Measurements from ENCODE around the gene OR10H4.
"Not testable (repeated sequence)": the region's sequence is repeated elsewhere in the genome, so short reads cannot be mapped to it uniquely, and the experiment has no call there.

The OR10H4 gene, protein sequence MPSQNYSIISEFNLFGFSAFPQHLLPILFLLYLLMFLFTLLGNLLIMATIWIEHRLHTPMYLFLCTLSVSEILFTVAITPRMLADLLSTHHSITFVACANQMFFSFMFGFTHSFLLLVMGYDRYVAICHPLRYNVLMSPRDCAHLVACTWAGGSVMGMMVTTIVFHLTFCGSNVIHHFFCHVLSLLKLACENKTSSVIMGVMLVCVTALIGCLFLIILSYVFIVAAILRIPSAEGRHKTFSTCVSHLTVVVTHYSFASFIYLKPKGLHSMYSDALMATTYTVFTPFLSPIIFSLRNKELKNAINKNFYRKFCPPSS

DNA sequence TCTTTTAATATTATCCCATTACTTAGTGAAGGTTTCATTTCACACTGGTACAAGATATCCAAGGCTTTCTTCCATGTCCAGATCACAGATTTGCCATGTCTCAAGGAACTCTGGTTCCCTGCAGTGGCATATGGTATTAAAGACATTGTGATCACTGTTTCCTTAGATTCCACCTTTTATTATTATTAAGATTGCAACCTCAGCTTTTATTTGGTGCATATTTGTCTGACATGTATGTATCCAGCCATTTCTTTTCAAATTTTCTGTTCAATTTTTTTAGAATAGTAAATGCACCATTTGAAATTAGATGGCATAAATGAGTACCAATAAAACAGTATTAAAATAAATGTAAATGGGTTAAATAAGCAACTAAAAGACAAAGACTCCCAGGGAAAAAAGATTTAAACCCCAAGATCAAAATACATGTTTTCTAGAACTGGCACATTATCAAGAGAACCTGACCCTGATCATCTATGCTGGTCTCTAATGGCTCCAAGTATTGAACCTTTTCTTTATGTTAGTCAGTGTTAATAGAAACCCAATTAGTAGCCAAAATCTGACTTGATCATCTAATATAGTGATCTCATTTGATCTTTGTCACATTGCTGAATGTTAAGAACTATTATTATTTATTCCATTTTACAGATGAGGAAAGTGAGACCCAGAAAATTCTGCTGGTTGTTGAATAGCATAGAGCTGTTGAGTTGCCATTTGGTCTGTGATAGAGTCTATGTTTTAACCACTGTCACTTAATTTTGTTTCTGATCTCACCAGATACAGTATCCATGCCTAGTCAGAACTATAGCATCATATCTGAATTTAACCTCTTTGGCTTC is at the start of gene OR10H4:
Gene OR10H4 (plus strand): TSS at position 786 of the 836 bp plus-strand sequence. CDS start 0 bp downstream, at position 786.
- DNase-seq (ENCODE audit: low read depth, low spot score): no peak

DNA sequence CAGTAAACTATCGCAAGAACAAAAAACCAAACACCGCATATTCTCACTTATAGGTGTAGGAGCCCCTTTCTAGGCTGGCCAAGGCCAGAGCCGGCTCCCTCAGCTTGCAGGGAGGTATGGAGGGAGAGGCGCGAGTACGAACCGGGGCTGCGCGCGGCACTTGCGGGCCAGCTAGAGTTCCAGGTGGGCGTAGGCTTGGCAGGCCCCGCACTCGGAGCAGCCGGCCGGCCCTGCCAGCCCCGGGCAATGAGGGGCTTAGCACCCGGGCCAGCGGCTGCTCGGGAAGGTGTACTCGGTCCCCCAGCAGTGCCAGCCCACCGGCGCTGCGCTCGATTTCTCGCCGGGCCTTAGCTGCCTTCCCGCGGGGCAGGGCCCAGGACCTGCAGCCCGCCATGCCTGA is 49.2 kb upstream of the OR10H4 start:
- DNase-seq (ENCODE audit: low read depth, low spot score): not testable (repeated sequence)

DNA sequence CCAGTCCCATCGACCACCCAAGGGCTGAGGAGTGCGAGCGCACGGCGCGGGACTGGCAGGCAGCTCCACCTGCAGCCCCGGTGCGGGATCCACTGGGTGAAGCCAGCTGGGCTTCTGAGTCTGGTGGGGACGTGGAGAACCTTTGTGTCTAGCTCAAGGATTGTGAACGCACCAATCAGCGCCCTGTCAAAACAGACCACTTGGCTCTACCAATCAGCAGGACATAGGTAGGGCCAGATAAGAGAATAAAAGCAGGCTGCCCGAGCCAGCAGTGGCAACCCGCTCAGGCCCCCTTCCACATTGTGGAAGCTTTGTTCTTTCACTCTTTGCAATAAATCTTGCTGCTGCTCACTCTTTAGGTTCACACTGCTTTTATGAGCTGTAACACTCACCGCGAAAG is 48.8 kb upstream of the OR10H4 start:
- DNase-seq (ENCODE audit: low read depth, low spot score): not testable (repeated sequence)

DNA sequence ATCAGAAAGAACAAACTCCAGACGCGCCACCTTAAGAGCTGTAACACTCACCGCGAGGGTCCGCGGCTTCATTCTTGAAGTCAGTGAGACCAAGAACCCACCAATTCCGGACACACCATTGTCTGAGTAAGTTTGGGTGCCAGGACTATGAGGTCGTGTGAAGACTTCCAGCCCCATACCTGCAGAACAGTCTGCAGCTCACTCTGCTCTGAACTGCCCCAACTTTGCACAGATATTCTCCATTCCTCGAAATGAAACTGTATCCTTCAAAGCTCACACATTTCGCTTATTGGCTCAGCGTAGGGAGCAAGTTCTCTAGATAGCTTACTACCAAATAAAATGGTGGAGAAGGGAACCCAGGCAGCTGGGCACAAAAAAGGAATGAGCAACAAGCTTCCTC is 48.3 kb upstream of the OR10H4 start:
- no peak for DNase-seq (ENCODE audit: low read depth, low spot score)

DNA sequence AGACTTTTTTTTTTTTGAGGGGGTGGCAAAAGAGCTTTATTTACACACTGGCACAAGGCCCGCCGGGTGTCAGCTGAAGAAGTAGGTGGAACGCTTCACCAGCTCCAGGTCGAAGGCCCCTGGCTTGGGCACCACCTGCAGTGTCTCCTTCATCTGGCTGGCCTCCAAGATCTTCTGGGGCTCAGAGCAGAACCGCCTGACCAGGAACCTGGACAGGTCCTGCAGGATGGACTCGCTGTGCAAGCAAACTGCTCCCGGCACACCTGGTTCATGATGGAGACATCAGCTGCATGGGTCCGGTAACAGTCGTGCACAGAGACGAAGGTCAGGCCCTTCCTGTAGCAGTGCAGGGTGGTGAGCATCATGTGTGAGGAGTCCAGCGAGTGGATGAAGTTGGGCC is 46.6 kb upstream of the OR10H4 start:
- DNase-seq (ENCODE audit: low read depth, low spot score): no peak

DNA sequence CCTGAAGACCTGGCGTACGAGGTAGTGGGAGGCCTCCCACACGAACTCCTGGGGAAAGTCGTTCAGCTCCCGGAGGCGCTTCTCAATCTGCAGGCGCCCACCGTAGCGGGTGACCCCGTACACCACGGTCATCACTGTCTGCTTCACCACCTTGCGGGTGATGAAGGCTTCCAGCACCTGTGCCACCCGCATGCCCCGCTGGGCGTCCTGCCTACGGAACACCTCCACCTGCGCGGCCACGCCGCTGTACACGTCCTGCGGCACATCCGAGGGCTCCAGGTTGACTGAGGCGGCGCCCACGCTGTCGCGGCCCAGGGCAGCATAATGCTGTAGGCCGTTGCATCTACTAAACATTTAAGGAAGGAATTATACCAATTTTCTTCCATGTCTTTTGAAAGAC is 45.9 kb upstream of the OR10H4 start:
- not testable (repeated sequence) for DNase-seq (ENCODE audit: low read depth, low spot score)

DNA sequence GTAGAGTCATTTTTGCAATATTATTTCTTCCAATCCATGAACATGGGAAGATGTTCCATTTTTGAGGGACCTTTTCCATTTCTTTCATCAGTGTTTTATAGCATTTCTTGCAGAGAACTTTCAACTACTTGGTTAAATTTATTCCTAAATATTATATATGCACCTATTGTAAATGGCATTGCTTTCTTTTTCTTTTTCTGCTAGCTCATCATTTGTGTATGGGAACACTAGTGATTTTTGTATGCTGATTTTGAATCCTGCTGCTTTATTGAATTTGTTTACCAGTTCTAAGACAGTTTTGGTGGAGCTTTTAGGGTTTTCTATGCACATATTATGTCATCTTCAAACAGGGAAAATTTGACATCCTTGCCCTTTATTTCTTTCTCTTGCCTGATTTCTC is 43.8 kb upstream of the OR10H4 start:
- no peak for DNase-seq (ENCODE audit: low read depth, low spot score)

DNA sequence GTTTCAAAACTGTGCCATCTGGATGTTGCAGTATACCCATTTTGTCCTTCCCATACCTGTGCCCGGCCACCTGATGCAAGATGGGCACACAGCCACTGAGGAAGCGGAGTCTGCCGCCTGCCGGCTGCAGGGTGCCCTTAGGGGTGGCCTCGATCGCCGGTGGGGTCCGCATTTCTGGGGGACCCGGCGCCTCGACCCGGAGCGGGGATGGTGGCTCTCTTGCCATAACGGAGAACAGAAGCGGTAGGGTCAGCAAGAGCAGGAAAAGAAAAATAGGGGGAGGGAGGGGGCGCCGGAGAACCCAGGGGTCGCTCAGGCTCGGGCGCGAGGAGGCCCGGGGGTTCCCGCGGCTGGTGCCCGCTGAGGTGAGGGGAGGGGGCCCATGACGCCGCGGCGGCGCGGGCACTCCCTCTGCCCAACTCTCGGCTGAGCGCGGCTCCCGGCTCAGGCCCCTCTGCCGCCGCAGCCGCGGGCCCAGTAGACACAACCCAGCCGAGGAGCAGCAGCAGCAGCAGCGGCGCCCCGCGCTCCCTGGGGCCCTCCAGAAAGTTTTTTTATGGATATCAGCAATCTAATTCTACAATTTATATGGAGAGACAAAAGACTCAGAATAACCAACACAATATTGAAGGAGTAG is 37.1 kb upstream of the OR10H4 start:
- no peak for DNase-seq (ENCODE audit: low read depth, low spot score)

DNA sequence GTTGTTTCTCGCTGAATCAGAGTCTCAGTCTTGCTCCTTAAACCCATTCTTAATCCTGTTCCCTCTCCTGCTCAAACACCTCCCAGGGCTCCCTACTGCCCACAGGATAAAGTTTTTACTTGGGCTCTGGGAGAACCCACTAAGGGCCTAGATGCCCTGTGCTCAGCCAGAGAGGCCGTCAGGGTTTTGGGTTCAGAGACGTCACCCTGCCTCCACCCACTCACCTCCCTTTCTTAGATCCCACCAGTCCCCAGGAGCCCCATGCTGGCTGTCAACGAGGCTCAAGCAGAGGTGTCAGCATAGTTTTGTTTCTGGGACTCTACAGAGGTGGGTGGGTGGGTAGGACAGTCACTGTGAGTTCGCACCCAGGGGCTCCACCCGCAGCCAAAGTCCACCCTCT is 35.4 kb upstream of the OR10H4 start:
- no peak for DNase-seq (ENCODE audit: low read depth, low spot score)

DNA sequence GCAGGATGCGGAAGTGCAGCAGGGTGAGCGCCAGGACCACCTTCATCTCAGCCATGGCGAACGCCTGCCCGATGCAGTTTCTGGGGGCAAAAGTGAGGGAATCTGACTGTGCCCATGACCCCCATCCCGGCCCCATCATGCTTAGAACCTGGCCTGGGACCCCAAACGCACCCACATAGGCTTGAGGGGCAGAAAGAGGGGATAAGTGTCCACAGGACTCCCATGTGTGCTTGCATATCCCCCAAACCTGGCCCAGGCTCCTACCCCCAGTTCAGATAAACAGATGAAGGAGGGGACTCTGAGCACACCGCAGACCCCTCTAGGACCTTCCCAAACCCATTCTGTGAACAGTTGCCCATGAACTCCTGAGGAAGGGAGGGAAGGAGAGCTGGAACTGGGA is 35.0 kb upstream of the OR10H4 start:
- no peak for DNase-seq (ENCODE audit: low read depth, low spot score)

DNA sequence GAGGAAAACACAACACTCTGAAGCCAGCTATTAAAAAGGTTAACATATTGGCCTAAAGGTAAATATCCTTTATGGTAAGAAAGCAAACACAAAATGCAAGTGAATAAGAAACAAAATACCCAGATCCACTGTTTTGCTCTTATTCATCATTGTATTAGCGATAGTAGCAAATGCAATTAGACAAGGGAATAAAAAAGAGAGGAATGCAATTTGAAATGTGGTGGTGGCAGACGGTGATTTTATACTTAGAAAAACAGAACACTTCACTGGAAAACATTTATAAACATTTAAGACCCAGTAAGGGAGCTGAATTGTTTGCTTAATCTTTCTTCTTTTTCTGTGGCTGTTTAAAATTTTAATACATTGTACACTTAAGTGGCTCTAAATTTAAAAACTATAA is 33.7 kb upstream of the OR10H4 start:
- no peak for DNase-seq (ENCODE audit: low read depth, low spot score)

DNA sequence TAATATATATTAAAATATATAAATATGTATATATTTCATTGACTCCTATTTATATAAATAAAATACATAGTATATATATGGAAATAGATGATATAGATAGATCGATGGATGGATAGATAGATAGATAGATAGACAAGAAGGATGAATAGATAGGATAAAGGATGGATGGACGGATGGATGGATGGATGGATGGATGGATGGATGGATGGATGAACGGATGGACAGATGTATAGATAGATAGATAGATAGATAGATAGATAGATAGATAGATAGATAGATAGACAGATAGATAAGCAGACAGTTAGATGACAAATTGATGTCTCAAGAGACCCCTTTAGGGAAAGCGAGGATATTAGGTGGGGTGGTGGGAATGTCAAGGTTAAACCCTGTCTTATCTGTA is 29.6 kb upstream of the OR10H4 start:
- no peak for DNase-seq (ENCODE audit: low read depth, low spot score)

DNA sequence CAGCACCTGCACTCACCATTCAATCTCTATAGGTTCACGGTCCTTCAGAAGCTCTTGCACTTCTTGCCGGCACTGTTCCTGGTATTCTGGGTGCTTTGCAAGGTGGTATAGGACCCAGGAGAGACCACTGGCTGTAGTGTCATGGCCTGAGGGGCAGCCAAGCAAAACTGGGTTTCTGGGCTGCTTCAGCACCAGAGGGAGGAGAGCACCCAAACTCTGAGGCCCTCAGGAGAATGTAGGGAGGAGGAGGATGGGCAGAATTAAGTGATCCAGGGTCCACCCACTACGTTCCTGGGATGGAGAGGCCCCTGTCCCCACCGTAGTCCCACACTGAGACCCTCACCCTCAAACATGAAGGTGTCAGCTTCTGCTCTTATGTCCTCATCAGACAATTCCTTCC is 26.8 kb upstream of the OR10H4 start:
- DNase-seq (ENCODE audit: low read depth, low spot score): no peak

DNA sequence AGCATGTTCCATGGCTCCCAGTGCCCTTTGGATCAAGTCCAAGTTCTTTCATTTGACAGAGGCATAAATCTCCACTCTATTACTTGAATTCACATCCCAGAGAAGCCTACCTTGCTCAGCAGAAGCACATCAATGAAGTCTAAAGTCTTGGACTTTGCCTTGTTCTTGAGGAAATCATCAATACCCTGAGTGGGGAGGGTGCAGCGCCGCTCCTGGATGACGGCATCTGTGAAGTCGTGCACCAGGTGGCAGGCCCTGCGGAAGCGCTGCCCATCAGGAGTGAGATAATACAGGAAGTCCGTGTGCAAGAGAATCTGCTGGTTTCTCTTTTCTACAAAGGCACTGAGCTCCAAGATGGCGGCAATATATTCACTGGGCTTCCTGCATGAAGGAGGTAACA is 25.1 kb upstream of the OR10H4 start:
- DNase-seq (ENCODE audit: low read depth, low spot score): no peak

DNA sequence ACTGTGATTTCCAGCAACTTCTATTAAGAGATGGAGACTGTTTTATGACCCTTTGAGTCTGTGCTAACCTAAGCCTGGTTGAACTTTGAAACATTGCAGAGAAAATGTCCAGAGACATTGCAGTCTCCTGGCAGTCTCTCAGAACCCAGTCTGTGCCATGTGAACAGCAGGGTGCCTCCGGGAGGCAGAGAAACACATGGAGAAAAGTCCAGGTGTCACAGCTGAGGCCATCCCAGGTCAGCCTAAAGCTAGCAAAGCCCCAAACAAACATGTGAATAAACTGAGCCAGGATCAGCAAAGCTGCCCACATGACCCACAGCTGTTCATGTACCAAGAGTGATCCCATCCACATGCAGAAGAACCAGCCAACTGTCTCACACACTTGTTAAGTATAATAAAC is 22.3 kb upstream of the OR10H4 start:
- no peak for DNase-seq (ENCODE audit: low read depth, low spot score)

DNA sequence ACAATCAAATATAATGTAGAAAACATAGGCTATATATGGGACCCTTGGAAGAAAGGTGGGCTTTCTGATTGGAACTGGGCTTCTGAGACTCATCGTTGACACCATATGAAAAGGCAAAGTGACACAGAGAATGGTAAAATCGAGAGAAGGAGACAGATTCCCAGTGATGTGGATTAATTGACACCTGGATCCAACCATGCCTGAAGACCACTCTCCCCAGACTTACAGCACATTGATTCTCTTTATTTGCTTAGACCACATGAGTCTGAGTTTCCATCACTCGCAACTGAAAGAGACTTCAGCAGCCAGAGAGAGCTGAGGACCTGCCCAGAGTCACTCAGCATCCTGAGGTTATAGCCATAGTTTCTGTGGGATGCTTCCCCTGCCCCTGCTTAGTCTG is 20.5 kb upstream of the OR10H4 start:
- DNase-seq (ENCODE audit: low read depth, low spot score): no peak

DNA sequence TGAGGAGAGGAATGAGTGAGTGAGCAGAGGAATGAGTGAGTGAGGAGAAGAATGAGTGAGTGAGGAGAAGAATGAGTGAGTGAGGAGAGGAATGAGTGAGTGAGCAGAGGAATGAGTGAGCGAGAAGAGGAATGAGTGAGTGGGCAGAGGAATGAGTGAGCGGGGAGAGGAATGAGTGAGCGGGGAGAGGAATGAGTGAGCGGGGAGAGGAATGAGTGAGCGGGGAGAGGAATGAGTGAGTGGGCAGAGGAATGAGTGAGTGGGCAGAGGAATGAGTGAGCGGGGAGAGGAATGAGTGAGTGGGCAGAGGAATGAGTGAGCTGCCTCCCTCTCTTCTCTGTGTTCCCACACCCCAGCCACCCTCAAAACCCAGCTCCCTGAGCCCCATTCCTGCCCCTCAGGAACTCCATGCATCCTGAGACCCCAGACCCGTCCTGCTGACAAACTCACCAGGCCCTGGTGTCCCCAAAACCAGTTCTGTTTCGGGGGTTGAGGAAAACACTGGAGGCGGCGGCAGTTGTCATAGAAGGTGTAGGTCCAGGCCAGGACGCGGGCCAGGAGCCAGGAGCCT is 15.0 kb upstream of the OR10H4 start:
- not testable (repeated sequence) for DNase-seq (ENCODE audit: low read depth, low spot score)

DNA sequence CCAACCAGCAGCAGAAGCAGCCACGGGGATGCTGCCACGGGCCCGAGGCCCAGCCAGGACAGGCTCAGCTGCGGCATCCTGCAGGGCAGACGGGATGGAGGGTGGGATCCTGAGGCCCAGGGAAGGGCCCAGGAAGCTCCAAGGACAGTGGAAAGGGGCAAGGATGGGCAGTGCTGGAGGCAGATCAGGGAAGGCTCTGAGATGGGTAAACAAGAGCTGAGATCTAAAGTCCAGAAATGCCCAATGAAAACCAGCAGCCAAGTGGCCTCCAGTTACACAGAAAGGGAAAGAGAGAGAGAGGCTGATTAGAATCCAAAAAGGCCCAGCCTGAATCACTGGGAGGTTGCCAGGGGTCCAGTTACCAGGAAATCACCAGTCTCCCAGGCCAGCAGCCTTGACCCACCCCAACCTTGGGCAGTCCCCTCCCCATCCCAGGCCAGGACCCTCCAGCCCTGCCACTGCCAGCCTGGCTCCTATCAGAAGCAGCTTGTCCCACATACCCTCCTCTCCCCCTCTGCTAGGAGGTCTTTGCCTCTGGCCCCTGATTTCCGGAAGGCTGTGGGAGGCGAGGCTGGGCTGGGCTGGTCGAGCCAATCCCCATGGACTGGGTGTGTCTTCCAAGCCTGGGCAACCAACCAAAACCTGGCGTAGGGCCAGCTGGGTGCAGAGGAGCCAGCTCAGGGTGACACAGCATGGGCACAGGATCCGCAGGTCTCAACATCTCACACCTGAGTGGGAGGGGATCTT is 14.3 kb upstream of the OR10H4 start, which contains the start of gene CYP4F11:
Gene CYP4F11 (minus strand): TSS at position 198 of the 747 bp plus-strand sequence. CDS start 121 bp downstream, at position 77.
- DNase-seq (ENCODE audit: low read depth, low spot score): no peak

DNA sequence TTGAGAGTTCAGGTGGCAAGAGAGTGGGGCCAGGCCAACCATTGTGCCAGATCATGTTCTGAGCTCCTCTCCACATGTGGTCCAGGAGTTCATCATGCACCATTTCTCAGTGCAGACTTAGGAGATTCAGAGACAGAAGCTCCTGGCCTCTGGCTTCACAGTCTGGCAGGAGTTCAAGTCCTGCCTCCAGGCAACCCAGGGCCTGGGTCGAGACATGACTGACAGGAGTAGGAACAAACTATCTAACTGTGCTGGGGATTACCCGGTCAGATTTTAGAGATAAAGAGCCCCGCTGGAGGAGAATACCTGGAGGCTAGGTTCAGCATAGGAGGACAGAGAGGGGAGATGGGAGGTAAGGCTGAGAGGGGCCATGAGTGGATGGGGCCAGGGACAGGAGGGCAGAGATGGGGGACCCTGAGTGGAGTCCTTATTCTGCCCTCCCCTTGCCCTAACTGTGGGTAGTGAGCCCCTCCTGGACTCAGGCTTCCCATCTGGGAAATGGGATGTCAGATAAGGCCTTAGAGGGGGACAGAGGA is 13.6 kb upstream of the OR10H4 start:
- no peak for DNase-seq (ENCODE audit: low read depth, low spot score)

DNA sequence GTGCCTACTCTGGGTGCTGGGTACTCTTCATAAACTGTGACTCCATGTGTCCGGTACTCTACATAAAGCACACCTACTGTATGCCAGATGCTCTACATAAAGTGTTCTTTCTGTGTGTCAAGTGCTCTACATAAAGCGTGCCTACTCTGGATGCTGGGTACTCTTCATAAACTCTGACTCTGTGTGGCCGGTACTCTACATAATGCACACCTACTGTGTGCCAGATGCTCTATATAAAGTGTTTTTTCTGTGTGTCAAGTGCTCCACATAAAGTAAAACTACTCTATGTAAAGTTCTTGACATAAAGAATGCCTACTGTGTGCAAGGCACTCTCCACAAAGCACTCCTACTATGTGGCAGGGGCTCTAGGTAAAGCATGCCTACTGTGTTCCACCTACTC is 12.6 kb upstream of the OR10H4 start:
- DNase-seq (ENCODE audit: low read depth, low spot score): no peak

DNA sequence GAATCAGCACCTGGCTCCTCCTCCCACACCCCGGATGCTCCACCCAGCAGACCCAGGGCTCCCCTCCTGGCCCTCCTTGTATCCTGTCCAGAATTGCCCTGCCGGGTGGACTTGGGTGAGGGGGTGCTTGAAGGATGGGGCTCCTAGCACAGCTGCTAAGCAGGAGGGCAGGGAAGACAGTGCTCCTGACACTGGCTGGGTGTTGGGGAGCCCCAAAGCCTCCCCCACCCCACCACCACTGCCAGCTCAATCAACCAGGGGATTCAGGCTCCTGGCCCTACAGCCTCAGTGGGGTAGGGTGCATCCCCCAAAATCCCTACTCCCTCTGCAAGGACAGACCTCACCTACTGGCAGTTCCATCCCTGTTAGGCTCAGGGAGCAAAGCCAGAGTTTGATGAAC is 11.9 kb upstream of the OR10H4 start:
- DNase-seq (ENCODE audit: low read depth, low spot score): no peak

Data from brain pericyte (primary cell).